Endothelial cell of umbilical vein (primary cell): ENCODE results near the gene MYO15A.

ENCODE experiments used
- MYC ChIP-seq: IDR thresholded peaks from one replicate; pipeline ENCODE4 v1.6.1; 2011; ENCODE audit warnings: mild to moderate bottlenecking, low read depth, low read length
- POLR2A ChIP-seq: IDR thresholded peaks from 2 replicates; pipeline ENCODE4 v1.6.1; 2012; ENCODE audit warnings: low read depth, mild to moderate bottlenecking, control low read depth, low read length
- POLR2AphosphoS5 ChIP-seq: IDR thresholded peaks from 2 replicates; pipeline ENCODE4 v1.6.1; 2012; ENCODE audit warnings: low read depth, mild to moderate bottlenecking, control low read depth, low read length, moderate library complexity; ENCODE audit not compliant: insufficient read depth
- TF ChIP-seq, protein P1 (sequence below), 2 donors: IDR thresholded peaks; 1 replicate in 1 of 2; 2 replicates in 1 of 2; pipeline ENCODE4 v1.5.1; 2011; ENCODE audit warnings: low read length in 2 of 2, mild to moderate bottlenecking in 2 of 2, moderate library complexity in 2 of 2, control low read depth in 1 of 2, inconsistent platforms in 1 of 2, low read depth in 1 of 2; ENCODE audit not compliant: insufficient read depth in 1 of 2; ENCODE audit errors: extremely low read depth in 1 of 2

DNA sequence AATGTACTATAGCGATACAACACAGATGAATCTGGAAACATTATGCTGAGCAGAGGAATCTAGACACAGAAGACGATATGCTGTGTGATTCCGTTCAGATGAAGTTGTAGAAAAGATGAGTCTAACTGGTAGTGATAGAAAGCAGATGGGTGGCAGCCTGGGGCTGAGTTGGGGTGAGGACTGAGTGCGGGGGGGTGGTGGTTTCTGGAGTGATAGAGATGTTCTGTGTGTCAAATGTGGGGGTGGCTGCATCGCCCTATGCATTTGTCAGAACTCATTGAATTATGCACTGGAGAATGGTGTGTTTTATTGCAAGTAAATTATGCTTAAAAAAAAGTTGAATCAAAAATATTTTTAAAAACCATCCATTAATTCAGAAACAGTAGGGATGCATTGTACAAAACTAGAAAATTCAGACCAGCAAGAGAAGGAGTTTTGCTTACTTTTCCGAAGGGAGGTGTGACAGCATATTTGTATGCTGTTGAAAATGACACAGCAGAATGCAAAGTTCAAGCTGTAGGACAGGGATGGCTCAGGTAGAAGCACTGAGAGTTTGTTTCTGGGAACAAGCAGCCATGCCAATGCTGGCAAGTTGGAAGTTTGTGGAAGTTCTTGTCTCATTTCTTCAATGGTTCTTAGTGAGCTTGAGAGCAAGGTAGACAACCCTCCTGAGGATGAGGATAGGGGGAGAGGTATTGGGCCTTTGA is 33.8 kb upstream of the MYO15A start:
- TF ChIP-seq, protein P1, sequence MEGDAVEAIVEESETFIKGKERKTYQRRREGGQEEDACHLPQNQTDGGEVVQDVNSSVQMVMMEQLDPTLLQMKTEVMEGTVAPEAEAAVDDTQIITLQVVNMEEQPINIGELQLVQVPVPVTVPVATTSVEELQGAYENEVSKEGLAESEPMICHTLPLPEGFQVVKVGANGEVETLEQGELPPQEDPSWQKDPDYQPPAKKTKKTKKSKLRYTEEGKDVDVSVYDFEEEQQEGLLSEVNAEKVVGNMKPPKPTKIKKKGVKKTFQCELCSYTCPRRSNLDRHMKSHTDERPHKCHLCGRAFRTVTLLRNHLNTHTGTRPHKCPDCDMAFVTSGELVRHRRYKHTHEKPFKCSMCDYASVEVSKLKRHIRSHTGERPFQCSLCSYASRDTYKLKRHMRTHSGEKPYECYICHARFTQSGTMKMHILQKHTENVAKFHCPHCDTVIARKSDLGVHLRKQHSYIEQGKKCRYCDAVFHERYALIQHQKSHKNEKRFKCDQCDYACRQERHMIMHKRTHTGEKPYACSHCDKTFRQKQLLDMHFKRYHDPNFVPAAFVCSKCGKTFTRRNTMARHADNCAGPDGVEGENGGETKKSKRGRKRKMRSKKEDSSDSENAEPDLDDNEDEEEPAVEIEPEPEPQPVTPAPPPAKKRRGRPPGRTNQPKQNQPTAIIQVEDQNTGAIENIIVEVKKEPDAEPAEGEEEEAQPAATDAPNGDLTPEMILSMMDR (IDR thresholded peaks at IDR 0.05; ENCODE audit: extremely low read depth in 1 of 2, insufficient read depth in 1 of 2, low read depth in 1 of 2, low read length in 2 of 2): no peak
- TF ChIP-seq POLR2A (no peak), MYC (no peak), POLR2AphosphoS5 (no peak)
